Stimulated activated CD4-positive, alpha-beta T cell treated with anti-CD3 and anti-CD28 coated beads, TNF-alpha, amount 100 ng/mL, for 4 hours (primary cell): ENCODE measurements around the gene SH3D21.
A peak's percentile ranks its signal among the peaks of the same experiment; 100 is the strongest.

Experiments used
- DNase-seq, 3 experiments: peaks; one replicate each; pipeline ENCODE4 v3.0.0-alpha.2; 2020; ENCODE audit warnings: low read depth in 3 of 3

Gene SH3D21

GRCh38 chr1:36306210-36306901 lies at the start of gene SH3D21:
SH3D21 (plus strand) TSS chr1:36306368; CDS start chr1:36306421, 53 bp downstream.
- no peak for DNase-seq

- no peak for DNase-seq
Measured at GRCh38 chr1:36256558-36257374, 49.4 kb upstream of the SH3D21 start.

DNA sequence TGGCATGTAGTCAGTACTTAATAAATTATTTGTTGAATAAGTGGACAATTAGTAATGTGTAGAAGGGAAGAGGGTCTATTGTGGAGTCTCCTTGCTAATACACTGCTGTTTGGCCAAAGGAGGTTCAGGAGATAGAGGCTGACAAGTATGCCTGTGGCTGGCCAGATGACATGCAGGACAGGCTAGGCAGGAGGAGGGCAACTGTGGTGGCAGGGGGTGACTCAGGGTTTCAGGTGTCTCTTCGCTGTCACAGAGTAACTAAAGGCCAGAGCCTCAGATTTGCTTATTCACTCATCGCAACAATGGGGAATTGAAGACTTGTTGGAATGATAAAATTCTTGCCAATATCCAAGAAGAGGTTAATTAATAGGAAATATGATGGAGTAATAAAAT lies 48.8 kb upstream of the SH3D21 start:
- DNase-seq = no peak

DNA sequence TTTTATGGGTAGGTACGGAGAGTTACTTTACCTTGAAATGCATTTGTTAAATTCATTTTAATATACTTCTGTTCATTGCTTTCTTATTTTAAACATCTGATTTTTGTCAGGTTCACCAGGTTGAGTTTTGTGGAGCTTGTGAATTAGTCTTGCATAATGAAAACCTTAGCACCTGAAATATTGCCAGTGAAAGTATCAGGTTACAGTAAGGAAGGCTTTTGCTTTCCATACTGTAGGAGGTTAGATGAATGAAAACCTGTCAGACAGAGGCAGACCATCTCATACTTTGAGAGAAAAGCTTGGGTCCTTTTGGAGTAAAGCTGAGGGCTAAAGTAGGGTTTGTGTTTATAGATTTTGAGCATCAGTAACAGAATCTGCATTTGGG lies 47.2 kb upstream of the SH3D21 start:
- DNase-seq = no peak

- DNase-seq = no peak
Measured at GRCh38 chr1:36268981-36269380, 37.2 kb upstream of the SH3D21 start.

- no peak for DNase-seq
Measured at GRCh38 chr1:36269408-36269838, 36.7 kb upstream of the SH3D21 start.

DNA sequence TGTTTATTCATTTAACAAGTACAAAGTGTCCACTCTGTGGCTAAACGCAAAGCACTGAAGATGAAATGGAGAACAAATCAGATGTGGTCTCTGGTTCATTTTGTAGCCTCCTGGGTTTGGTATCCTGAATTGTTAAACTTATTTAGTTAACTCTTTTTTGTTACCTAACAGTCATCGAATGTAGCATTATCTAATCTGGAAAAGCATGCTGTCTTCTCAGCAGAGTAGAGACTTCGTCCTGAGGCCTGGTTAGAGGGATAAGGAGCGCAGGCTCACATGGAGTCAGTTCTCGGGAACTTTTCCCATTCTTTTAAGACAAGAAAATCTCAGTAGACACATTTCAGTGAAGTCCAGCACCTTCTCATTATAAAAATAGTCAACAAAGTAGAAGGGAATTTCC lies 33.1 kb upstream of the SH3D21 start:
- no peak for DNase-seq

DNA sequence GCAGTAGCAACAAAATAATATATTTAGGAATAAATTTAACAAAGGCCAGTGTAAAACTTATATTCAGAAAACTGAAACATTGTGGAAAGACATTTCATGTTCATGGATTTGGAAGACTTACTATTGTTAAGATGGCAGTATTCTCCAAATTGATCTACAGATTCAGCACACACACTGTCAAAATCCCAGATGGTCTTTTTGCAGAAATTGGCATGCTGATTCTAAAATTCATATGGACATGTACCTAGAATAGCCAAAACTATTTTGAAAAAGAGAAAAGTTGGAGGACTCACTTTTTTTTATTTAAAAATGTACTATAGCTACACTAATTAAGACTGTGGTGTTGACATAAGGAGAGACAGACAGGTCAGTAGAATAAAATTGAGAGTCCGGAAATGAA lies 32.0 kb upstream of the SH3D21 start:
- no peak for DNase-seq

DNA sequence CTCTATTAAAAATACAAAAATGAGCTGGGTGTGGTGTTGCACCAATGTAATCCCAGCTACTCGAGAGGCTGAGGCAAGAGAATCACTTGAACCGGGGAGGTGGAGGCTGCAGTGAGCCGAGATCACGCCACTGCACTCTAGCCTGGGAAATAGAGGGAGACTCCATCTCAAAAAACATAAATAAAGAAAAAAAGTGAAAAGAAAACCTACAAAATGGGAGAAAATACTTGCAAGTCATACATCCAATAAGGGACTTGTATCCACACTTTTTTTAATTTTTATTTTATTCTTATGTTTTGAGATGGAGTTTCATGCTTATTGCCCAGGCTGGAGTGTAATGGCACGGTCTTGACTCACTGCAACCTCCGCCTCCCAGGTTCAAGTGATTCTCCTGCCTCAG lies 29.5 kb upstream of the SH3D21 start:
- DNase-seq = no peak

DNA sequence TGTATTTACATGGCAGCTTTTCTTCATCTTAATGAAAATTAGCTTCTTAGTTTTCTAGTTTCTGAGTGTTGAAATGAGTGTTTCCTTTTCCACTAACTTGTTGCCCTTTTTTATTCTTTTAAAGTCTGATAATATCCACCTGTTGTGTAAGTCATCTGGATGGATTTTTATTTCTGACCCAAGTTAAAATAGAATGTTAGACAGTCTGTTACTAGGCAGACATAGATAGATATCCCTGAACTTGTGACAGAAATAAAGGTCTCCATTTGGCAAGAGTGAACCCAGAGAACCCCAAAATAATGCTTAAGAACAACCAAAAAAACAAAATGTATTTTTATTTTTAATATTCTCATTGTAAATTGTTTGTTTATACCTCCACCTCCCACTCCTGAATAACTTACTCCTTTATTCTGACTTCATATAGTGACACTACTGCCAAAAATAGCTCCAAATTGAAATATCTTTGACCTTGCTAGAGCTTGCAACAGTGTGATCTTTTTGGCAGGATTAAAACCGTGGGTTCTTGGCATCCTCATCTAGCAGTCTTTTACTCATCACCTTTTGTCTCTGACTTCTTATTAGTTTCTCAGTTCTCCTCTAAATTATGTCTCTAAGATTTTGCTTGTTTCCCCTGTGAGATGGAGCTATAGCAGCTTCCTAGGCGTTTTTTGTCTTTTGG lies 26.9 kb upstream of the SH3D21 start:
- no peak for DNase-seq

DNA sequence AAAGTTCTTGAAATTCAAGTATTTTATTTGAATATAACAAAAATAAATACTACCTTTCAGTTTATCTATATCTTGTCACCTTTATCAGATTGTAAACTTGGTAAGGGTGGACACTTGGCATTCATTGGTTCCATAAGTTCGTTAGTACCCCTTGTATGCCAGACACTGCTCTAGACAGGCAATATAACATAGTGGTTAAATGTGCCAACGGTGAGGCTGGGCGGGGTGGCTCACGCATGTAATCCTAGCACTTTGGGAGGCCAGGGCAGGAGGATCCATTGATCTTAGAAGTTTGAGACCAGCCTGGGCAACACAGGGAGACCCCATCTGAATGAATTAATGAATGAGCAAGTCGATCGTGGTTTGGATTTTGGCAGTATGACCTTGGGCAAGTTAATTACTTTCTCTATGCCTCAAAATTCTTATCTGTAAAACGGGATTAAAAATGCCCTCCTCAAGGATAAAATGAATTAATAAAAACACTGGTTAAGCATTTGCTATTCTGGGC lies 26.3 kb upstream of the SH3D21 start:
- DNase-seq = no peak

GRCh38 chr1:36284061-36284460 lies 22.1 kb upstream of the SH3D21 start:
- no peak for DNase-seq

DNA sequence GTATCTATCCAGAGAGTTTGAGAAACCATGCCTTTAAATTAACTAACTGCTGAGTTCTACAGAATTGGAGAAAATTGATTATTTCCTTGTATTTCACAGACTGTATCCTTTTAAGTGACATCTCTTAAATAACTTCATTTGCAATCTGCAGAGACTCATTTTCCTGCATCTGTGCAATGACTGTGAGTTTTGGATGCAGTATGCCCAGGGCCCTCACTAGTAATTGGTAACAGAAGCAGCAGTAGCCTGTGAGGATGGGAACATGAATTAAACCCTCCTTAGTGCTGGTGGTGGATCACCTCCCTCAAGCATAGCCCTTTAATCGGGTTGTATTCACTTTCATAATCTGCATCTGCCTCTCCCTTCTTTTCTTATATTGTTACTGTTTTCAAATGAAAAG lies 21.7 kb upstream of the SH3D21 start:
- no peak for DNase-seq

DNA sequence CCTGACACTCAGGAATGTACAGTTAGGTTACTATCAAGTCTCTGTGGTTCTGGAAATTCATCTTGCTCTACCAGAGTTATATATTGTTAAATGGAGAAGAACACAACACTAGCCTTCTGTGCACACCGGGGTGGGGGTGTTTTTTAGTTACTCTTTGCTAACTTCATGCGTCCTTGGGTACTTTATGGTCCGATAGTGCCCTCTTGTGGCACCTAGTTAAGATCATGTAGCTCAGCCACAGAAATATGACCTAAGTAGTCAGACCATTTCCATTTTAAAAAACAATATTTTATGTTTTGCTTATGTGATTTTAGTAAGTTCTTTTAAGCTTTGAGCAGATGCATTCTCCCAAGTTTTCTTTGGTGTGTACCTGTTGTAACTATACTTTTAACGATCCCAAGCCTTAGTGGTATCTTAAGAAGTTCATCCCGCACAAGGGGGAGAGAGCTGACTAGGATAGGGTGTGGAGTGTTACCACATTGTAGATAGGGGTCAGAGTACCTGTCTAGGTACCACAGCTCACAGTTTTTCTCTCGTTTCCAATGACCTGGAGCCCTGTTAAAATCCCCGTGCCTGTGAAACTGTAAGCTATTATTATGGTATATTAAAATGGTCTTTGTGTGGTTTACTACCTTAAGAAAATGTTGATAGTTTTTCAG lies 20.6 kb upstream of the SH3D21 start:
- peak in 2 of 3 experiments; percentile 16 to 49 for DNase-seq

DNA sequence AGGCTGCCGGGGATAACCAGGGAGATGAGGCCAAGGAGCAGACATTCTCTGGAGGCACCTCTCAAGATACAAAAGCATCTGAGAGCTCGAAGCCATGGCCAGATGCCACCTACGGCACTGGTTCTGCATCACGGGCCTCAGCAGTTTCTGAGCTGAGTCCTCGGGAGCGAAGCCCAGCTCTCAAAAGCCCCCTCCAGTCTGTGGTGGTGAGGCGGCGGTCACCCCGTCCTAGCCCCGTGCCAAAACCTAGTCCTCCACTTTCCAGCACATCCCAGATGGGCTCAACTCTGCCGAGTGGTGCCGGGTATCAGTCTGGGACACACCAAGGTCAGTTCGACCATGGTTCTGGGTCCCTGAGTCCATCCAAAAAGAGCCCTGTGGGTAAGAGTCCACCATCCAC lies 19.4 kb upstream of the SH3D21 start:
- no peak for DNase-seq

GRCh38 chr1:36287595-36287994 lies 18.6 kb upstream of the SH3D21 start:
- no peak for DNase-seq

DNA sequence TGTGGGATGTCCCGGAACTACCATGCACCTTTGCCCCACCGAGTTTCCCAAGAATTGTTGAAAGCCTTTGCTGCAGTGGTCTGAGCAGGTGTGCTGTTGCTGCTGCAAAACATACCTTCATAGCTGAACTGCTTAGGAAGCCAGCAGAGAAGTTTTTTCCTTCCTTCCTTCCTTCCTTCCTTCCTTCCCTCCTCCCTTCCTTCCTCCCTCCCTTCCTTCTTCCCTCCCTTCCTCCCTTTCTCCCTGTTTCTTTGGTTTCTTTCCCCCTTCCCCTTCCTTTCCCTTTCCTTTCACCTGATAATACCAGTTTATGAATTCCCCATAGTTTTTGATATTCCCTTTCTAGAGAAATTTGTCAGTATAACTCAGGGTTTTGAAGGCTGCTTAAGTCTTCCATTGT lies 10.8 kb upstream of the SH3D21 start:
- DNase-seq = no peak

DNA sequence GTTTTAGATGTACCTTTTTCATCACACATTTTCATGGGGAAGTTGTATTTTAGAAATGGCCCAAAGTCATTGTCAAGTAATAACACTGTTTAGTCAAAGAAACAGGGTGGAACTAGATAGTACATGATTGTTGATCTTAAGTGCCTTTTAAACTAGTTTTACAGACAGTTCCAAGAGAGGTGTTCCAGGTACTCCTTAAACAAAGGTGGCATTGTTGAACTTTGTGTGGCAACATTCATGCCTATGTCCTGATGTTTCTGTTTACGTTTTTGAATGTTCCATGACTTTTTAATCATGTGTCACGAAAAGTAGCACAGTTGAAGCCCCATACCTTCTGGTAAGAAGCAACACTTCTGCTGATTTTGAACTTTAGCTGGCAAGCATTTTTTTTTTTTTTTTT lies 9.1 kb upstream of the SH3D21 start:
- DNase-seq = no peak

- DNase-seq = no peak
Measured at GRCh38 chr1:36298640-36299039, 7.5 kb upstream of the SH3D21 start.

DNA sequence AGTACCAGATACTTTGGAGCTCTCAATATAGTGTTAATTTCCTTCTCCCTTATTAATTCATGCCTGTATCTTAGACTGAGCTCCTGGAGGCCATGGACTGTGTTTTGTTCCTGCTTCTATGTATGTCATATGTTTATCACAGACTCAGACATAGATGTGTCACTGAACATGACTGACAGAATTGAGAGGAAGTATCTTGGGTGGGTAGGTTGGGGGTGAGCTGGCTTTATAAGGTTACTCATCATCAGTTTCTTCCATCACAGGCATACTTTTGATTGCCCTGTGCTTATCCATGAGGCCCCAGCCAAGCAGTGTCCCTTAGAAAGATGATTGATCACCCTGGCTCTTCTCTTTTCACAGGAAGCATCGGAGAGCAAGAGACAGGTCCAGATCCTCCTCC lies 5.6 kb upstream of the SH3D21 start:
- DNase-seq = no peak

DNA sequence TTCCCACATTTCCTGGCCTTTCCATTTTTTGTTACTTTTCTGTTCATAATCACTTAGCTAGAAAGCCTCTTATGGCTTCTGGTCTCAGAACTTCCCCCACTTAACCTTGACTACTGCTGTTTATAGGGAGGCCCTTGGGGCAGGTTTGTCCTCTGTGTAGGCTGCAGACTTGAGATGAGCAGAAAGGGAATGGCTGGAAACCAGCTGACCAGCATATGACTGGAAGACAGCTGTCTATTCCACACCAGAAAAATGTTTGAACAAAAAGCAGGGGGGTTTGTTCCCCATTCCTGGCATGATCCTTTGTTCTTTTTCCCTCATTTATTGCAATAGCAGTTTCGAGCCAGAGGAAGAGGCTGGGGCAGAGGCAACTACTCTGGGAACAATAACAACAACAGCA lies 4.9 kb upstream of the SH3D21 start:
- DNase-seq = no peak

DNA sequence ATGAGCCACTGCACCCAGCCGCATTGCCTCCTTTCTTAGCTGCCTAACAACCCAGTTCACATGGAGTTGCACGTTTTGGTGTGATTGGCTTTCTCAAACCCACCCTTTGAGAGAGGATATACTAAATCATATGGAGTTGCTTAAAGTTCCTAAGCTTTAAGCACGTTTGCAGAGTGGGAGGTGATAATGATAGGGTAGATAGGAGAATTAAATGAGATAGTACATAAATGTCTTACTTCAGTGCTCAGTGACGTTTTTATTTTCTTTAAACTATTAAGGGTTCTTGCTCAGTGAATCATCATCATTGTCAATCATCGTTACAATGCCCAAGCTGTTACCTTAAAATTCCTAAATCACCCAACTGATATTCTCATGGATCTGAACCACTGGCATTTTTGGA lies 2.9 kb upstream of the SH3D21 start:
- no peak for DNase-seq
